ENCODE data around the gene VPS36.
"Not testable (repeated sequence)": the region's sequence is repeated elsewhere in the genome, so short reads cannot be mapped to it uniquely, and the experiment has no call there.

VPS36 gene

DNA sequence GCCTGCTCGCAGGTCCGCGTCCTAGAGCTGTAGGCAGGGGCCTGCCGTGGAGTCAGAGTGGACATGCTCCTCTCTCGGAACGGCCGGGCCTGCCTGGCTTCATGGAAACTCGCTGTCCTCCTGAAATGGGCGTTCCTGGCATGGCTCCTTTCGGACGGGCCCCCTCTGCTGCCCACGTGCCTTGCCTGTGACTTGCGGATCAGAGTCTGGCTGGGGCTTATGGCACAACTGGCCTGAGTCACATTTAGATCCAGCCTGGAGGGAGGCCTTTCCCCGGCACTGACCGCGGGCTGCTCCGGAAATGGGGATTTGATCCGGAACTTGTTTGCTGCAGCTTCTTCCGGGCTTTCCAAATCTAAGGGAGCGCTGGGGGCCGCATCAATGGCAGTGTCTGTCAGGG lies 72.5 kb downstream of the VPS36 start:
- no peak for DNase-seq (ENCODE audit: low spot score)

DNA sequence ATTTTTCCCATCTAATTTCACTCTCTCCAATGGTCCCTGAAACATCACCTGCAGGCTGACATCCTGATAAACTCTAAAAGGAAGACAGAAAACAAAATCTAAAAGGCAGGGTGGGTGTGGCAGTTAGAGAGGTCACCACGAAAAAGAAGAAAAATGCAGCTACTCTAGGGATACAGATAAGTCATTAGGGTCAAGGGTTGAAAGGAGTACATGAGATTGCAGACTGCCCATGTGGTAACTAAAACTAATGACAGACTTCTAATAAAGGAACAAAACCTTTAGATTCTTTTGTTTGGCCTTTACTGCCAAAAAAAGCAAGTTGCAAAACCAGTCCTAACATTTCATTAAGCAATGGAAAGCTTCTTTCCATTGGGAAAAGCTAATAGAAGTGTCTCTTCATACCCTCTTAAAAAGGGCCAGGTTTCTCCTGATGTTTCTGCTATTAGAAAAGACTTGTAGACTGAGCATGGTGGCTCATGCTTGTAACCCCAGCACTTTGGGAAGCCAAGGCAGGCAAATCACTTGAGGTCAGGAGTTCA lies 75.5 kb downstream of the VPS36 start:
- no peak for DNase-seq (ENCODE audit: low spot score)

DNA sequence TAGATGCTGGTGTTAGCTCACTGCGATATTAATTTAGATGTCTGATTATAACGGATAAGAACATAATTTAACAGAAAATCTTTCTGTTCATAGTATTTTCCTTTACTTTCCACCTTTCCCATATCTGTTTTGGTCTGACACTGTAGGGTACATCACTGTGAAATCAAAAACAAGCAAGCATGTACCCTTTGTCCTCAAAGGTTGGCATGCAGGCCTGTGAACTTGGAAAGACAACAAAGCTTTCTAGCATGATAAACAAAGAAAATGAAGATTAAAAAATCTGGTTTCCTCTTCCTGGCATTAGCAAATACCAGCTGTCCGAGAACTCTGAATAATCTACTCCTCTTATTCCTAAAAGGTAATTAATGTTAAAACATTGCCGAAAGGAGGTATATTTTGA lies 76.0 kb downstream of the VPS36 start:
- DNase-seq (ENCODE audit: low spot score), result no peak

DNA sequence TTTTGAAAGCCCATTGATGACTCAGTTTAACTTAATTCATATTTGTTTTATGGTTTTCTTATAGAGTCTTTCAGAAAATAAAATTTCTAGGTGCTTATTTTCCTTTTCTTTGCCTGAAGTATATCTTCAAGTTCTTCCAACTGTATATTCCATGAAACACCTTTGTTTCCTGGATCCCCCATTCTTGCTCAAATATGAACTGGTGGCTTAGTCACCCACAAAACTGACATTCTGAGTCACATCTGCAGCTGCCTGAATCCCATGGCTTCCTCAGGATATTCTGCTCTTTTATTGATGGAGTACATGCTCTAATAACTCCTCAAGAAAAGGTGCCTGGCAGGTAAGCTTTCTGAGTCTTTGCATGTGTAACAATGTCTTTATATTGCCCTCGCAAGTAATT lies 77.2 kb downstream of the VPS36 start:
- DNase-seq (ENCODE audit: low spot score), result not testable (repeated sequence)

DNA sequence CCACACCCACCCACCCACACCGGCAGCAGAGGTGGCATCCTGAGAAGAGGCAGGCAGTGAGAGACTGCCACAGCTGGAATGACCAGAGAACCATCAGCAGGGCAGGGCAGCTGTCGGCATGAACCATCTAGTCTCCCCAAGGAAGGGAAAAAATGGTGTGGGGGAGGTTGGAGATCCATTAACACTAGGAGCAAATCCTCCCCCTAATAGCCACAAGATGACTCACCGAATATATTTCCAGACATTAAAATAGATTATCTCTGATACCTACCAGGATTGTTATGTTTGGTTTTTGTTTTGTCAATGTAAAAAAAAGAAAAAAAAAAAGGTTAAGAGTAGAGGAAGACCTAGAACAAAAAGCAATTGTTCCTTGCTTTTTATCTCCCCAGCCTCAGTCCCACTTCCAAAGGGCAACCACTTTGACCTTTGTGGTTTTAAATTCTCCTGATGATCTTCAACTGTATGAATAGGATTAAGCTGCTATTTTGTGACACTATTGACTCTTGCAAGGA lies 78.6 kb downstream of the VPS36 start:
- no peak for DNase-seq (ENCODE audit: low spot score)

DNA sequence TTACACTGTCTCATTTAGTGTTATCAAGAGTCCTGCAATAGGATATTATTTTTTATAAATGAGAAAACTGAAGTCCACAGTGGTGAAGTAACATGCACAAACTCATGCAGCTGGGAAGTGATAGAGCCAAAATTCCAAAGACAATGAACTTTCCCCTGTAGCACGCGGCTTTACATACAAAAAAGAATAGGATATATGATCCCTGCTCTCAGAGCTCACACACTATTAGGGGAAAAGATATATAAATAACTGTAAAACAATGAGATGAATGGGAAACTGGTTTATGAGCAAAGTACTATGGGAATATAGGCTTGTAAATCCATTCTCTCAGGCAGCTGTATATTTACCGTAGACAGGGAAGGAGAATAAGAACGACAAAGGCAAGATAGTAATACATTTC lies 84.1 kb downstream of the VPS36 start:
- no peak for DNase-seq (ENCODE audit: low spot score)
